Measurements from ENCODE around the gene GNS. TPM values are rescaled to one million over a fixed set of nuclear protein-coding genes. Genes with fewer than 3 reads are reported as not detected.

The GNS gene
- total and polyA plus RNA-seq, 4 donors, result 27.8 to 78.6 (median 57.4) TPM

- TF ChIP-seq ATF3 (IDR thresholded peaks at IDR 0.05) (no peak), GABPA (IDR thresholded peaks at IDR 0.05 in 1 of 2, conservative IDR thresholded peaks at IDR 0.05 in 1 of 2) (no peak), ZBTB33 (IDR thresholded peaks at IDR 0.05) (no peak), RXRA (IDR thresholded peaks at IDR 0.05) (no peak)
- no peak for DNase-seq (ENCODE audit: low spot score)
- H3K9me3 ChIP-seq (ENCODE audit: control insufficient read depth in 4 of 4, low read length in 3 of 4), result no peaks in the 10 kb centered on the region
- H3K27ac ChIP-seq (ENCODE audit: low read depth in 1 of 2, low read length in 2 of 2), result no peak overlapping the region
- no peaks in the 10 kb centered on the region for H3K27me3 ChIP-seq (ENCODE audit: control insufficient read depth in 4 of 4, insufficient read depth in 4 of 4, low read length in 3 of 4)
- no peak overlapping the region for H3K9ac ChIP-seq (ENCODE audit: low read depth in 1 of 2, low read length in 2 of 2)
- peaks cover 0 to 3% (median 0%) of the 10 kb centered on the region in 4 donors for H3K4me1 ChIP-seq (ENCODE audit: control insufficient read depth in 4 of 4, insufficient read depth in 4 of 4, low read length in 3 of 4)
- no peak overlapping the region for H3K4me3 ChIP-seq (ENCODE audit: low read depth in 1 of 3, low read length in 3 of 3)
- peaks cover 2 to 13% (median 9%) of the 10 kb centered on the region in 4 donors for H3K36me3 ChIP-seq (ENCODE audit: control insufficient read depth in 4 of 4, insufficient read depth in 3 of 4, low read depth in 1 of 4, low read length in 3 of 4)
Measured at GRCh38 chr12:64752032-64752431, 7.2 kb downstream of the GNS start.

GRCh38 chr12:64749461-64750200, 9.6 kb downstream of the GNS start:
- H3K27ac ChIP-seq (ENCODE audit: low read depth in 1 of 2, low read length in 2 of 2), result no peak overlapping the region
- no peaks in the 10 kb centered on the region for H3K4me1 ChIP-seq (ENCODE audit: control insufficient read depth in 4 of 4, insufficient read depth in 4 of 4, low read length in 3 of 4)
- DNase-seq (ENCODE audit: low spot score), result no peak
- TF ChIP-seq ATF3 (IDR thresholded peaks at IDR 0.05), result no peak
- TF ChIP-seq YY1 (IDR thresholded peaks at IDR 0.05), result no peak
- no peak for TF ChIP-seq FOXA1 (IDR thresholded peaks at IDR 0.05)
- no peak for TF ChIP-seq MAX (IDR thresholded peaks at IDR 0.05)
- no peak for TF ChIP-seq JUND (IDR thresholded peaks at IDR 0.05)
- no peak for TF ChIP-seq NR2F2 (IDR thresholded peaks at IDR 0.05)
- no peak for TF ChIP-seq GABPA (IDR thresholded peaks at IDR 0.05 in 1 of 2, conservative IDR thresholded peaks at IDR 0.05 in 1 of 2)
- no peak for TF ChIP-seq RXRA (IDR thresholded peaks at IDR 0.05)
- TF ChIP-seq FOXA2 (IDR thresholded peaks at IDR 0.05), result no peak
- TF ChIP-seq ZBTB33 (IDR thresholded peaks at IDR 0.05), result no peak
- no peak for TF ChIP-seq RAD21 (IDR thresholded peaks at IDR 0.05)
- TF ChIP-seq HNF4A (conservative IDR thresholded peaks at IDR 0.05), result no peak
- TF ChIP-seq EGR1 (IDR thresholded peaks at IDR 0.05; ENCODE audit: low read depth in 2 of 2), result no peak
- TF ChIP-seq SP1 (IDR thresholded peaks at IDR 0.05), result no peak
- TF ChIP-seq HNF4G (IDR thresholded peaks at IDR 0.05), result no peak
- no peak for TF ChIP-seq REST (IDR thresholded peaks at IDR 0.05)
- no peak for TF ChIP-seq TAF1 (conservative IDR thresholded peaks at IDR 0.05)
- TF ChIP-seq CTCF (IDR thresholded peaks at IDR 0.05; ENCODE audit: low read depth, low read length, missing input control), result no peak
- no peak overlapping the region for H3K4me3 ChIP-seq (ENCODE audit: low read depth in 1 of 3, low read length in 3 of 3)
- no peaks in the 10 kb centered on the region for H3K9me3 ChIP-seq (ENCODE audit: control insufficient read depth in 4 of 4, low read length in 3 of 4)
- peaks cover 2 to 18% (median 11%) of the 10 kb centered on the region in 4 donors for H3K36me3 ChIP-seq (ENCODE audit: control insufficient read depth in 4 of 4, insufficient read depth in 3 of 4, low read depth in 1 of 4, low read length in 3 of 4)
- WGBS, result 85% methylated on average over 15 of the region's 15 CpGs
- H3K9ac ChIP-seq (ENCODE audit: low read depth in 1 of 2, low read length in 2 of 2), result no peak overlapping the region
- H3K27me3 ChIP-seq (ENCODE audit: control insufficient read depth in 4 of 4, insufficient read depth in 4 of 4, low read length in 3 of 4), result no peaks in the 10 kb centered on the region

Measured in liver (tissue), 9 donors.